Peyer's patch (tissue), 4 donors: ENCODE results near the gene PSMG4.

Experiments
- POLR2A ChIP-seq, 2 donors: fragments of 450-650 bp; IDR thresholded peaks; one replicate each; pipeline ENCODE4 v1.5.1; 2017; ENCODE audit warnings: antibody characterized with exemption in 2 of 2, mild to moderate bottlenecking in 2 of 2, moderate library complexity in 2 of 2
- TF ChIP-seq, protein P1 (sequence below), 6 experiments: fragments of 450-650 bp in 4 of 6; fragments of 200-600 bp in 2 of 6; sonication (generic) in 1 of 6; IDR thresholded peaks; one replicate each; pipeline ENCODE4 v1.5.1; 2017 to 2019; ENCODE audit warnings: antibody characterized with exemption in 6 of 6, mild to moderate bottlenecking in 3 of 6, moderate library complexity in 1 of 6

DNA sequence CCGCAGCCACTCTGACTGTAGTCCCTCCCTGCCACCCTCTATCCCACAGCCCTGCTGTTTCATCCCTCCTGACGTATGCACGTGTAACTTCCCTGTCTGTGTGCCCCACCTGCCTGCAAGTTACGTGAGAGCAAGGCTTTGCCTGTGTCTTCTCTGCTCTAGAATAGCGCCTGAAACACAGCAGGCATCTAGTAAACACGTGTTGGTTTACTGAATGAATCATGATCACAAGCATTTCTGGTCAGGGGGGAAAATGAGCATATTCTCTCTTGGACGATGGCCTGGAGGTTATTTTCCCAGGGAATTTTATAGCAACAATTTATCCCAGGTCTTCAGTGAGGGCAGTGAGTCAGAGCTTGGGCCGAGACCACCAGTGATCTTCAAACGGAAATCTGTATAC, 38.3 kb downstream of the PSMG4 start:
- TF ChIP-seq, protein P1, sequence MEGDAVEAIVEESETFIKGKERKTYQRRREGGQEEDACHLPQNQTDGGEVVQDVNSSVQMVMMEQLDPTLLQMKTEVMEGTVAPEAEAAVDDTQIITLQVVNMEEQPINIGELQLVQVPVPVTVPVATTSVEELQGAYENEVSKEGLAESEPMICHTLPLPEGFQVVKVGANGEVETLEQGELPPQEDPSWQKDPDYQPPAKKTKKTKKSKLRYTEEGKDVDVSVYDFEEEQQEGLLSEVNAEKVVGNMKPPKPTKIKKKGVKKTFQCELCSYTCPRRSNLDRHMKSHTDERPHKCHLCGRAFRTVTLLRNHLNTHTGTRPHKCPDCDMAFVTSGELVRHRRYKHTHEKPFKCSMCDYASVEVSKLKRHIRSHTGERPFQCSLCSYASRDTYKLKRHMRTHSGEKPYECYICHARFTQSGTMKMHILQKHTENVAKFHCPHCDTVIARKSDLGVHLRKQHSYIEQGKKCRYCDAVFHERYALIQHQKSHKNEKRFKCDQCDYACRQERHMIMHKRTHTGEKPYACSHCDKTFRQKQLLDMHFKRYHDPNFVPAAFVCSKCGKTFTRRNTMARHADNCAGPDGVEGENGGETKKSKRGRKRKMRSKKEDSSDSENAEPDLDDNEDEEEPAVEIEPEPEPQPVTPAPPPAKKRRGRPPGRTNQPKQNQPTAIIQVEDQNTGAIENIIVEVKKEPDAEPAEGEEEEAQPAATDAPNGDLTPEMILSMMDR (IDR thresholded peaks at IDR 0.05), result no peak
- TF ChIP-seq POLR2A (IDR thresholded peaks at IDR 0.05), result no peak
